Islet of Langerhans (tissue), 1 donor: ENCODE data around the gene GET4.

Experiments
- FAIRE-seq: peaks from one replicate; lab custom pipeline; 2011; peaks lifted over from hg19 to GRCh38; lab: Jason Lieb, UNC

GET4 gene

GRCh38 chr7:876077-876971, at the start of gene GET4:
Gene GET4 (plus strand): TSS chr7:876554. CDS start chr7:876646, 92 bp downstream.
- FAIRE-seq: no peak

- no peak for FAIRE-seq
Measured at GRCh38 chr7:828793-829561, 47.4 kb upstream of the GET4 start.

- no peak for FAIRE-seq
Measured at GRCh38 chr7:830069-830468, 46.3 kb upstream of the GET4 start.

GRCh38 chr7:831596-832166, 44.7 kb upstream of the GET4 start:
- FAIRE-seq: peak; percentile 90

GRCh38 chr7:832167-832967, 44.0 kb upstream of the GET4 start, which contains the start of gene SUN1:
Gene SUN1 (plus strand): TSS chr7:832476. CDS start chr7:832525, 49 bp downstream.
- no peak for FAIRE-seq

- FAIRE-seq: no peak
Measured at GRCh38 chr7:832968-833424, 43.4 kb upstream of the GET4 start.

- FAIRE-seq: no peak
Measured at GRCh38 chr7:833601-834258, 42.6 kb upstream of the GET4 start.

GRCh38 chr7:834277-834676, 42.1 kb upstream of the GET4 start:
- FAIRE-seq: no peak

GRCh38 chr7:835021-835420, 41.3 kb upstream of the GET4 start:
- no peak for FAIRE-seq

- peak; percentile 62 for FAIRE-seq
Measured at GRCh38 chr7:835485-836401, 40.6 kb upstream of the GET4 start.

- FAIRE-seq: no peak
Measured at GRCh38 chr7:836429-836828, 39.9 kb upstream of the GET4 start.

GRCh38 chr7:837001-837400, 39.4 kb upstream of the GET4 start:
- FAIRE-seq: no peak

GRCh38 chr7:840001-840600, 36.3 kb upstream of the GET4 start:
- FAIRE-seq: no peak

GRCh38 chr7:841943-842342, 34.4 kb upstream of the GET4 start:
- no peak for FAIRE-seq

- FAIRE-seq: peak; percentile 99
Measured at GRCh38 chr7:842431-843031, 33.8 kb upstream of the GET4 start.

- FAIRE-seq: no peak
Measured at GRCh38 chr7:843230-843629, 33.1 kb upstream of the GET4 start.

GRCh38 chr7:844043-844442, 32.3 kb upstream of the GET4 start:
- FAIRE-seq: no peak

- FAIRE-seq: no peak
Measured at GRCh38 chr7:844514-844913, 31.8 kb upstream of the GET4 start.

GRCh38 chr7:845091-845490, 31.3 kb upstream of the GET4 start:
- no peak for FAIRE-seq

GRCh38 chr7:845731-846130, 30.6 kb upstream of the GET4 start:
- FAIRE-seq: no peak
